ENCODE results near the gene PRKAA2. TPM values are rescaled to one million over a fixed set of nuclear protein-coding genes. Genes with fewer than 3 reads are reported as not detected.

PRKAA2 gene
- total and polyA plus RNA-seq, 2 of the 13 experiments (the other 11 are each of a cell fraction or from before 2014, with no cell fraction given): 6.0 to 7.5 TPM

- TF ChIP-seq, protein P1, sequence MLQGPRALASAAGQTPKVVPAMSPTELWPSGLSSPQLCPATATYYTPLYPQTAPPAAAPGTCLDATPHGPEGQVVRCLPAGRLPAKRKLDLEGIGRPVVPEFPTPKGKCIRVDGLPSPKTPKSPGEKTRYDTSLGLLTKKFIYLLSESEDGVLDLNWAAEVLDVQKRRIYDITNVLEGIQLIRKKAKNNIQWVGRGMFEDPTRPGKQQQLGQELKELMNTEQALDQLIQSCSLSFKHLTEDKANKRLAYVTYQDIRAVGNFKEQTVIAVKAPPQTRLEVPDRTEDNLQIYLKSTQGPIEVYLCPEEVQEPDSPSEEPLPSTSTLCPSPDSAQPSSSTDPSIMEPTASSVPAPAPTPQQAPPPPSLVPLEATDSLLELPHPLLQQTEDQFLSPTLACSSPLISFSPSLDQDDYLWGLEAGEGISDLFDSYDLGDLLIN (CRISPR knock-in tag; IDR thresholded peaks at IDR 0.05; ENCODE audit: borderline replicate concordance): no peak
- TF ChIP-seq FOXO1 (CRISPR knock-in tag; IDR thresholded peaks at IDR 0.05): no peak
Observed at GRCh38 chr1:56660293-56660692, 15.2 kb downstream of the PRKAA2 start (continued).

DNA sequence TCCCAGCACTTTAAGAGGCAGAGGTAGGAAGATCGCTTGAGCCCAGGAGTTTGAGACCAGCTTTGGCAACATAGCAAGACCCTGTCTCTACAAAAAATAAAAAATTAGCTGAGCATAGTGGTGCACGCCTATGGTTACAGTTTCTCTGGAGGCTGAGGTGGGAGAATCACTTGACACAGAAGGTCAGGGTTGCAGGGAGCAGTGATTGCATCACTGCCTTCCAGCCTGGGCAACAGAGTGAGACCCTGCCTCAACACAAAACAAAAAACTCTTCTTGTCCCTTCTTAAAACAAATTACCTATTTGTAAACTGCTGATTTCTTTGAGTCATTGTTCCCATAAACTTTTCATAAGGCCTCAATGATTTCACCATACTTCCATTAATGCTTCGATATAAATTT lies 18.7 kb downstream of the PRKAA2 start:
- ATAC-seq (no peak), DNase-seq (ENCODE audit: low spot score) (no peak), FAIRE-seq (peak; percentile 4)
- Histone ChIP-seq H3K79me2 (ENCODE audit: insufficient read depth, low read length) (peaks cover 46% of the 10 kb centered on the region), H2AFZ (ENCODE audit: low read length) (no peak overlapping the region), H3K4me1 (ENCODE audit: insufficient read depth, low read length) (peaks cover 9% of the 10 kb centered on the region), H3K36me3 (replicated peaks in 1 of 2; ENCODE audit: control insufficient read depth in 1 of 2, insufficient read depth in 2 of 2, low read length in 2 of 2) (no peaks in the 10 kb centered on the region; a peak in 1 of 5 replicates), H3K27ac (ENCODE audit: extremely low read length, insufficient read depth, low read length) (no peak overlapping the region), H3K4me2 (ENCODE audit: low read depth, low read length) (no peak overlapping the region), H3K9me3 (ENCODE audit: low read length) (no peaks in the 10 kb centered on the region), H3K27me3 (ENCODE audit: control insufficient read depth in 1 of 2, insufficient read depth in 2 of 2, low read length in 2 of 2) (no peaks in the 10 kb centered on the region), H3K9ac (ENCODE audit: insufficient read depth, low read depth, low read length) (no peak overlapping the region), H3K4me3 (replicated peaks in 1 of 3; ENCODE audit: insufficient read depth in 1 of 3, low read depth in 2 of 3, low read length in 3 of 3) (no peak overlapping the region), H4K20me1 (ENCODE audit: insufficient read depth, low read length) (peaks cover 13% of the 10 kb centered on the region; the same call in 1 of the 2 replicates)
- CTCF ChIA-PET (ENCODE audit: low intra/inter-chr PET ratio, low total read pairs): no interaction called here
- BruUV-seq (replicated peaks): no TSS peak
- no peak for TF ChIP-seq HNRNPUL1 (IDR thresholded peaks at IDR 0.05; ENCODE audit: low read depth, low read length)
- peak; percentile 88 for TF ChIP-seq ZNF121 (CRISPR knock-in tag; IDR thresholded peaks at IDR 0.05)
- TF ChIP-seq CEBPB (IDR thresholded peaks at IDR 0.05; ENCODE audit: borderline replicate concordance, low read depth, low read length): peak; percentile 16; the same call in 1 of the 2 replicates
- POLR2A ChIA-PET: no interaction called here
- intact Hi-C loops (cut with micrococcal nuclease; ENCODE audit: unreplicated experiment) (no loop called here), in situ Hi-C loops (cut with HindIII; ENCODE audit: extremely low pct_ligation_motif_present, low pct_unique_long_range_greater_than_20kb) (no loop called here)
- 94% methylated on average over 3 of the region's 3 CpGs for WGBS (ENCODE audit: low lambda C conversion rate)

DNA sequence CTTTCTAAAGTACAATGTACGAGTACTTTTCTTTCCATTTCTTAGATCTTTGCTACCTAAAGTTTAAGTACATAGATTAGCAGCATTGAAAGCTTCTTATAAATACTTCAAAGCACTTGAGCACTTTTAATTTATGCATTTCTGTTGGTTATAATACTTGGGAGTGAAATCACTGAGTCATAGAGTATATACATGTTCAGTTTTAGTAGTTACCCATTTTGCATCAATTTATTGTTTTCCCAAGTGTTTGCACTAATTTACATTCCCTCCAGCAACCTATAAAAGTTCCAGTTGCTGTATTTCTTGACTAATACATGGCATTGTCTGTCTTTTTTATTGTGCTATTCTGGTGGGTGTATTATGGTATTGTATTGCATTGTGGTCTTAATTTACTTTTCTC lies 20.3 kb downstream of the PRKAA2 start:
- DNase-seq (ENCODE audit: low spot score) (no peak), FAIRE-seq (no peak), ATAC-seq (no peak)
- intact Hi-C loops (cut with micrococcal nuclease; ENCODE audit: unreplicated experiment): no loop called here
- BruUV-seq (replicated peaks): no TSS peak
- Histone ChIP-seq H2AFZ (ENCODE audit: low read length) (no peak overlapping the region), H3K4me3 (replicated peaks in 1 of 3; ENCODE audit: insufficient read depth in 1 of 3, low read depth in 2 of 3, low read length in 3 of 3) (no peak overlapping the region), H3K27ac (ENCODE audit: extremely low read length, insufficient read depth, low read length) (no peak overlapping the region), H3K9ac (ENCODE audit: insufficient read depth, low read depth, low read length) (no peak overlapping the region), H3K27me3 (ENCODE audit: control insufficient read depth in 1 of 2, insufficient read depth in 2 of 2, low read length in 2 of 2) (no peaks in the 10 kb centered on the region), H4K20me1 (ENCODE audit: insufficient read depth, low read length) (peaks cover 13% of the 10 kb centered on the region; the same call in 1 of the 2 replicates), H3K36me3 (replicated peaks in 1 of 2; ENCODE audit: control insufficient read depth in 1 of 2, insufficient read depth in 2 of 2, low read length in 2 of 2) (no peaks in the 10 kb centered on the region; a peak in 1 of 5 replicates), H3K4me1 (ENCODE audit: insufficient read depth, low read length) (peaks cover 9% of the 10 kb centered on the region), H3K4me2 (ENCODE audit: low read depth, low read length) (no peak overlapping the region), H3K79me2 (ENCODE audit: insufficient read depth, low read length) (peaks cover 57% of the 10 kb centered on the region), H3K9me3 (ENCODE audit: low read length) (no peaks in the 10 kb centered on the region)
- CTCF ChIA-PET (ENCODE audit: low intra/inter-chr PET ratio, low total read pairs): no interaction called here
- in situ Hi-C loops (cut with HindIII; ENCODE audit: extremely low pct_ligation_motif_present, low pct_unique_long_range_greater_than_20kb): no loop called here
- POLR2A ChIA-PET: no interaction called here
- WGBS (ENCODE audit: low lambda C conversion rate): 100% methylated on average over 1 of the region's 1 CpG
- TF ChIP-seq REPIN1 (CRISPR knock-in tag; IDR thresholded peaks at IDR 0.05; ENCODE audit: borderline replicate concordance, low read depth) (no peak), DR1 (CRISPR knock-in tag; IDR thresholded peaks at IDR 0.05) (no peak), KDM2A (CRISPR knock-in tag; IDR thresholded peaks at IDR 0.05; ENCODE audit: borderline replicate concordance, low read depth) (no peak), ZIK1 (CRISPR knock-in tag; IDR thresholded peaks at IDR 0.05; ENCODE audit: borderline replicate concordance, low read depth) (no peak), JUNB (CRISPR knock-in tag; IDR thresholded peaks at IDR 0.05; ENCODE audit: borderline replicate concordance) (no peak), NFIB (CRISPR knock-in tag; IDR thresholded peaks at IDR 0.05; ENCODE audit: borderline replicate concordance) (no peak), RBM39 (IDR thresholded peaks at IDR 0.05; ENCODE audit: low read depth, low read length, poor library complexity, severe bottlenecking) (no peak), ZNF205 (CRISPR knock-in tag; IDR thresholded peaks at IDR 0.05) (no peak), DPF2 (CRISPR knock-in tag; IDR thresholded peaks at IDR 0.05; ENCODE audit: borderline replicate concordance, low read depth) (no peak)
- TF ChIP-seq, protein P2, sequence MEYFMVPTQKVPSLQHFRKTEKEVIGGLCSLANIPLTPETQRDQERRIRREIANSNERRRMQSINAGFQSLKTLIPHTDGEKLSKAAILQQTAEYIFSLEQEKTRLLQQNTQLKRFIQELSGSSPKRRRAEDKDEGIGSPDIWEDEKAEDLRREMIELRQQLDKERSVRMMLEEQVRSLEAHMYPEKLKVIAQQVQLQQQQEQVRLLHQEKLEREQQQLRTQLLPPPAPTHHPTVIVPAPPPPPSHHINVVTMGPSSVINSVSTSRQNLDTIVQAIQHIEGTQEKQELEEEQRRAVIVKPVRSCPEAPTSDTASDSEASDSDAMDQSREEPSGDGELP (IDR thresholded peaks at IDR 0.05; ENCODE audit: borderline replicate concordance, low read depth): no peak

All from HepG2 (cell line).